ENCODE results near the gene ZNF175.

Gene ZNF175

GRCh38 chr19:51586103-51586728, 15.1 kb downstream of the ZNF175 start:
- DNase-seq (ENCODE audit: low read depth), result no peak
- H3K4me3 ChIP-seq (ENCODE audit: low read depth, low read length), result no peak overlapping the region

- H3K4me3 ChIP-seq (ENCODE audit: low read depth, low read length), result no peak overlapping the region
- DNase-seq (ENCODE audit: low read depth), result no peak
Measured at GRCh38 chr19:51586799-51587198, 15.7 kb downstream of the ZNF175 start.

DNA sequence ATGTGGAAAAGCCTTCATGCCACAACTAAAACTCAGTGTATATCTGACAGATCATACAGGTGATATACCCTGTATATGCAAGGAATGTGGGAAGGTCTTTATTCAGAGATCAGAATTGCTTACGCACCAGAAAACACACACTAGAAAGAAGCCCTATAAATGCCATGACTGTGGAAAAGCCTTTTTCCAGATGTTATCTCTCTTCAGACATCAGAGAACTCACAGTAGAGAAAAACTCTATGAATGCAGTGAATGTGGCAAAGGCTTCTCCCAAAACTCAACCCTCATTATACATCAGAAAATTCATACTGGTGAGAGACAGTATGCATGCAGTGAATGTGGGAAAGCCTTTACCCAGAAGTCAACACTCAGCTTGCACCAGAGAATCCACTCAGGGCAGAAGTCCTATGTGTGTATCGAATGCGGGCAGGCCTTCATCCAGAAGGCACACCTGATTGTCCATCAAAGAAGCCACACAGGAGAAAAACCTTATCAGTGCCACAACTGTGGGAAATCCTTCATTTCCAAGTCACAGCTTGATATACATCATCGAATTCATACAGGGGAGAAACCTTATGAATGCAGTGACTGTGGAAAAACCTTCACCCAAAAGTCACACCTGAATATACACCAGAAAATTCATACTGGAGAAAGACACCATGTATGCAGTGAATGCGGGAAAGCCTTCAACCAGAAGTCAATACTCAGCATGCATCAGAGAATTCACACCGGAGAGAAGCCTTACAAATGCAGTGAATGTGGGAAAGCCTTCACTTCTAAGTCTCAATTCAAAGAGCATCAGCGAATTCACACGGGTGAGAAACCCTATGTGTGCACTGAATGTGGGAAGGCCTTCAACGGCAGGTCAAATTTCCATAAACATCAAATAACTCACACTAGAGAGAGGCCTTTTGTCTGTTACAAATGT, 16.4 kb downstream of the ZNF175 start:
- DNase-seq (ENCODE audit: low read depth), result no peak
- no peak overlapping the region for H3K4me3 ChIP-seq (ENCODE audit: low read depth, low read length)

DNA sequence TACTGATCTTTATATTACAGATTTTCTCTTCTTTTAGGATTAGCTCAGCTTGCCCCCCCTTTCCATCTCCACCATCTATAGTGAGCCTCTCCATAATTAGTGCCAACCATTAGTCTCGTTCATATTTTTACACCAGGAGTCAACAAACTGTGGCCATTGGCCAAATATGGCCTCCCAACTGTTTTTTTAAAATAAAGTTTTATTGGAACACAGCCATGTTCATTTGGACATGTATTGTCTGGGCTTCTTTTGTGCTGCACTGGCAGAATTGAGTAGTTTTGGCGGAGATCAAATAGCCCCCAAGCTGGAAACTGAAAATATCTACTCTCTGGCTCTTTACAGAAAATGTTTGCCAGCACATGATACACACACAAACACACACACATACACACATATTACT, 18.4 kb downstream of the ZNF175 start:
- DNase-seq (ENCODE audit: low read depth), result no peak
- H3K4me3 ChIP-seq (ENCODE audit: low read depth, low read length), result no peak overlapping the region

- no peak for DNase-seq (ENCODE audit: low read depth)
- no peak overlapping the region for H3K4me3 ChIP-seq (ENCODE audit: low read depth, low read length)
Measured at GRCh38 chr19:51590441-51590840, 19.4 kb downstream of the ZNF175 start.

GRCh38 chr19:51592521-51592920, 21.4 kb downstream of the ZNF175 start:
- no peak for DNase-seq (ENCODE audit: low read depth)
- H3K4me3 ChIP-seq (ENCODE audit: low read depth, low read length), result no peak overlapping the region

GRCh38 chr19:51593138-51593890, 22.2 kb downstream of the ZNF175 start:
- H3K4me3 ChIP-seq (ENCODE audit: low read depth, low read length), result peak overlapping the region; percentile 86
- no peak for DNase-seq (ENCODE audit: low read depth)

DNA sequence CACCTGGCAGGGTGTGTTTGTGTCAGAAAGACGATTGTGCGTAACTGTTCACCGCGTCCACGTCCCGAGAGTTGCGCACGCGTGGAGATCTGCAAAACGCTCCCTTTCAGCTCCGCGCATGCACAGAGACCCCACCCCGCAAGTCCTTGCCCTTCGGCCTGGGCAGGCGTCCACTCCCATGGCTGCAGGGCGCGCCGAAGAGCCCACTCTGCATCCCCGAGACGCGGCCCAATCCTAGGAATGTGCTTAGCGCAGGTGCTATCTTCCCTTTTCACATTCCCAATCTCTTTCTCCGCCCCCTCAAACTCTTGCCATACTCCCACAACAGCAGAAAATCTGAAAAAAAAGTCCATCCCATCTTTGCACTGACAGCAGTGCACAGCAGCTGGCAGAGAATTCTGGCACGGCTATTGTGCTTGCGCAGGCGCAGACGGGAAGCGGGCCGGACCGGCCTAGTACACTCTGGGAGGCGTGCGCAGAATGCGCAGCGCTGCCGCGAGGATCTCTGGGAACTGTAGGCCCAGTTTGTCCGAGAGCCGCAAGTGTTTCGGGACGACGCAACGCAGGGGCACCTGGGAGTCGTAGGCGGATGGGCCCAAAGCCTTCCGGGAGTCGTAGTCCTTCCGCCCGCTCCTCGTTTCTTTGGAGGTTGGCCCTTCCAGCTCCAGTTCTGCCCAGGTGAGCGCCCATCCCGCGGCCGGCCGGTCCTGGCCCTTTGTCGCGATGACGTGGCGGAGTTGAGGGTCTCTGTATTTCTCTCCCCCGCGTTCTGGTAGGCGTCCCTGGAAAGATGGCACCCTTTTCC, 23.1 kb downstream of the ZNF175 start:
- H3K4me3 ChIP-seq (ENCODE audit: low read depth, low read length), result peak overlapping the region; percentile 86
- DNase-seq (ENCODE audit: low read depth), result peak; percentile 87

DNA sequence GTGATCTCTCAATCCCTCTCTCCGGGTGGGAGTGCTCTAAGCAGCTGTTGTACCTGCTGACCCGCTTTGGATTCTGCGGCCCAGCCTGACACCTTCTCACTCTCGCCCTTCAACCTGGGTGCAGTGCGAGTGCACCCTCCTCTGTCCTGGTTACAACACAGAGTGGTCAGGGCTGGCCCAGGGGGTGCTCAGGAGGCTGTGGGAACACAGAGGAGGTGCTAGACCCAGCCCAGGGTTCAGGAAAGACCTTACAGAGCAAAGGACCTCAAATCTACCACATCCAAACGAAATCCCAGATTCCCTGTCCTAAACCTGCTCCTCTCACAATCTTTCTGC, 23.7 kb downstream of the ZNF175 start:
- H3K4me3 ChIP-seq (ENCODE audit: low read depth, low read length), result peak overlapping the region; percentile 86
- DNase-seq (ENCODE audit: low read depth), result no peak

- peak overlapping the region; percentile 86 for H3K4me3 ChIP-seq (ENCODE audit: low read depth, low read length)
Measured at GRCh38 chr19:51595190-51596175, 24.4 kb downstream of the ZNF175 start.

GRCh38 chr19:51598159-51598915, 27.3 kb downstream of the ZNF175 start:
- no peak overlapping the region for H3K4me3 ChIP-seq (ENCODE audit: low read depth, low read length)
- DNase-seq (ENCODE audit: low read depth), result no peak

More at GRCh38 chr19:51595190-51596175, 24.4 kb downstream of the ZNF175 start:
- DNase-seq (ENCODE audit: low read depth), result no peak

DNA sequence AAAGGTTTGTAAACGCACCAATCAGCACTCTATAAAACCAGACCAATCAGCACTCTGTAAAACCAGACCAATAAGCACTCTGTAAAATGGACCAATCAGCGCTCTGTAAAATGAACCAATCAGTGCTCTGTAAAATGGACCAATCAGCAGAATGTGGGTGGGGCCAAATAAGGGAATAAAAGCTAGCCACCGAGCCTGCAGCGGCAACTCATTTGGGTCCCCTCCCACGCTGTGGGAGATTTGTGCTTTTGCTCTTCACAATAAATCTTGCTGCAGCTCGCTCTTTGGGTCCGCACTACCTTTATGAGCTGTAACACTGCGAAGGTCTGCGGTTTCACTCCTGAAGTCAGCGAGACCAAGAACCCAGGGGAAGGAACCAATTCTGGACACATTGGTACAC, 28.0 kb downstream of the ZNF175 start:
- DNase-seq (ENCODE audit: low read depth), result no peak
- H3K4me3 ChIP-seq (ENCODE audit: low read depth, low read length), result no peak overlapping the region

- no peak for DNase-seq (ENCODE audit: low read depth)
- H3K4me3 ChIP-seq (ENCODE audit: low read depth, low read length), result no peak overlapping the region
Measured at GRCh38 chr19:51600940-51601580, 30.0 kb downstream of the ZNF175 start.

DNA sequence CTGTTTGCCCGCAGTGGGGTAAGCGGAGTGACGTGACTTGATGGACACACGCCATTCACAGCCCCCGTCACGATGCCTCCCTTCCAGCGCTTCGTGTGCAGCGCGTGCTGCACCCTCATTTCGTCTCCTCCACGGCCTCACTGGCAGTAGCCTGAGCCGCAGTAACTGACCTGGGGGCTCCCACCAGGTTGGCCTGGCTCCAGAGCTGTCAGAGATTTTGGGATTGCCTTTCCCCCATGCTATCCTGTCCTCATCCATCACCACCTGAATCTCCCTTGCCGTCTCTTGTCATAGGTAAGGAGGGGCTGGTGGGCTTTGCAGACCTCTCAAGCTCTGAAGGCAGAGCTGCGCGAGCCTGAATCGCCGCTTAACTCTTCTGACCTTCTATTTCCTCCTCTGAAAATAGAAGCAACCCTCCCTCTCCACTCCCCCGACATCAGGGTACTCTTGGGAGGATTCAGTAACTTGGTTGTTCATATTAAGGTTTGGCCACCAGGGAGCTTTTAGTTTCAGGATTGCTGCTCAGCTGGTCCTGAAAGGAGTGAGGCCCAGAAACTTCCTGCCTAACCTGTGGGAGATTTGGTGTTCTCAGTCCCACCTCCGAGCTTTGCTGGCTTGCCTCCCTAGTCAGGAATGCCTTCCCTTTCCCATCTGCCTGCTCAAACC, 31.2 kb downstream of the ZNF175 start:
- no peak overlapping the region for H3K4me3 ChIP-seq (ENCODE audit: low read depth, low read length)
- no peak for DNase-seq (ENCODE audit: low read depth)

DNA sequence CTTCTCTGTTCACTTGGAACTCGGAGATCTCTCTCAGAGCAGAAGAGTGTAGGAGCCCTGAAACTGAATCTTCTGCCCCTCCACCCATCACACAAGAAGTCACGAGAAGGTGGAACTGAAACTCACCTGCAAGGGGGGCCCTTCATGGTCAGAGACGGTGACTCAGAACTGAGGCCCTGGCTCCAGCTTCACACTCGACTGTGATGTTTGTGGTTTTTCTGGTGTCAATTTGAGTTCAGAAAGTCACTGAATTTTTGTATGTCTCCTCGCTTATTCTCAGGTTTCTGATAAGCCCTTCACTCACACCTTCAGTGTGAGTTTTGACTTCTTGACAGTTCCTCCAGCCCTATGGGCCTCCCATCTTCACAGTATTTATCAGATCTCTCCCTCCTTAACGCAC, 36.0 kb downstream of the ZNF175 start:
- H3K4me3 ChIP-seq (ENCODE audit: low read depth, low read length), result no peak overlapping the region
- DNase-seq (ENCODE audit: low read depth), result no peak

GRCh38 chr19:51607920-51608562, 37.0 kb downstream of the ZNF175 start:
- H3K4me3 ChIP-seq (ENCODE audit: low read depth, low read length), result no peak overlapping the region
- peak; percentile 11 for DNase-seq (ENCODE audit: low read depth)
